Measurements from ENCODE around the gene BCAS1. TPM values are rescaled to one million over a fixed set of nuclear protein-coding genes. Genes with fewer than 3 reads are reported as not detected.
A peak's percentile ranks its signal among the peaks of the same experiment; 100 is the strongest.

BCAS1 gene
- total and polyA plus RNA-seq, 7 experiments from 2014 or later: 0.05 to 0.16 (median 0.10) TPM; not detected in 4

DNA sequence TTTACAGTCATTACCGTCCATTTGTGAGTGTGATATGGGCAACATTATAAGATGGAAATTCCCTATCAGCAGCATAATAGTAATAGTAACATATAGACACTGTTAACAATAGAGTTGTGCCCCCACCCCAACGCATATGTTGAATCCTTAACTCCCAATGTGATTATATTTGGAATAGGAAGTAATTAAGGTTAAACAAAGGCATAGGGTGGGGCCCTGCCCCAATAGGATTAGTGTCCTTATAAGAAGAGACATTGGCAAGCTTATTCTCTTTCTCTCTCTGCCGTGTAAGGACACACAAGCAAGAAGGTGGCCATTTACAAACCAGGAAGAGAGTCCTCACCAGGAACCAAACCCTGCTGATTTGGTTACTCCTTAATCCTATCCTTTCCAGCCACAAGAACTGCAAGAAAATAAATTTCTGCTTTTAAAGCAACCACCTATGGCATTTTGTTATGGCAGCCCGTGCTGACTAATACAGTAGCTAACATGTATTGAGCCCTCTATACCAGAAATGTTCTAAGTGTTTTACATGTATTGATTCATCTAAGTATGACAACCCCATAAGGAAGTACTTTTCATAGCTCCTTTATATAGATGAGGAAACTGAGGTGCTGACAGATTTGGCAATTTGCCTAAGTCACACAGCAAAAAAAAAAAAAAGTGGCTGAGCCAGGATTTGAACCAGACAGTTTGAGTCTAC, 114.2 kb downstream of the BCAS1 start:
- Mint-ChIP-seq H3K27ac (no peak overlapping the region), H3K4me3 (no peak overlapping the region), H3K4me1 (peaks cover 5 to 14% (median 9%) of the 10 kb centered on the region in 7 donors), H3K27me3 (peaks cover 0 to 30% (median 4%) of the 10 kb centered on the region in 5 donors), H3K36me3 (peaks cover 0 to 15% (median 6%) of the 10 kb centered on the region in 5 donors), H3K9me3 (peaks cover 0 to 26% (median 12%) of the 10 kb centered on the region in 11 donors)
- ChIA-PET CTCF (interaction anchor here (0.5 to 1.2 kb wide), 2 partner anchors 40 to 106 kb away, joined by 3 to 4 read pairs; no protein-coding TSS in a partner anchor), POLR2A (interaction anchor here (0.5 kb wide), 1 partner anchor 363 kb away, joined by 3 read pairs; no protein-coding TSS in a partner anchor)
- DNase-seq: no peak
- ATAC-seq: no peak
- H3K4me1 ChIP-seq (ENCODE audit: control insufficient read depth in 2 of 2, insufficient read depth in 2 of 2, low read length in 2 of 2): no peaks in the 10 kb centered on the region
- H3K9me3 ChIP-seq (ENCODE audit: control insufficient read depth in 2 of 3, low read length in 3 of 3): no peaks in the 10 kb centered on the region
- H3K27me3 ChIP-seq (ENCODE audit: control insufficient read depth in 2 of 2, insufficient read depth in 2 of 2, low read length in 2 of 2): no peaks in the 10 kb centered on the region
- no peak overlapping the region for H3K4me3 ChIP-seq (ENCODE audit: low read length)
- intact Hi-C loops (cut with micrococcal nuclease): loop anchor here in 1 of 2 donors (10.0 kb wide), 1 partner anchor 1761 kb away; the partner anchor contains the start of gene ZFP64
- no peaks in the 10 kb centered on the region for H3K36me3 ChIP-seq (ENCODE audit: control insufficient read depth in 2 of 3, insufficient read depth in 3 of 3, low read length in 3 of 3)
- H3K27ac ChIP-seq (ENCODE audit: low read depth, low read length): no peak overlapping the region

DNA sequence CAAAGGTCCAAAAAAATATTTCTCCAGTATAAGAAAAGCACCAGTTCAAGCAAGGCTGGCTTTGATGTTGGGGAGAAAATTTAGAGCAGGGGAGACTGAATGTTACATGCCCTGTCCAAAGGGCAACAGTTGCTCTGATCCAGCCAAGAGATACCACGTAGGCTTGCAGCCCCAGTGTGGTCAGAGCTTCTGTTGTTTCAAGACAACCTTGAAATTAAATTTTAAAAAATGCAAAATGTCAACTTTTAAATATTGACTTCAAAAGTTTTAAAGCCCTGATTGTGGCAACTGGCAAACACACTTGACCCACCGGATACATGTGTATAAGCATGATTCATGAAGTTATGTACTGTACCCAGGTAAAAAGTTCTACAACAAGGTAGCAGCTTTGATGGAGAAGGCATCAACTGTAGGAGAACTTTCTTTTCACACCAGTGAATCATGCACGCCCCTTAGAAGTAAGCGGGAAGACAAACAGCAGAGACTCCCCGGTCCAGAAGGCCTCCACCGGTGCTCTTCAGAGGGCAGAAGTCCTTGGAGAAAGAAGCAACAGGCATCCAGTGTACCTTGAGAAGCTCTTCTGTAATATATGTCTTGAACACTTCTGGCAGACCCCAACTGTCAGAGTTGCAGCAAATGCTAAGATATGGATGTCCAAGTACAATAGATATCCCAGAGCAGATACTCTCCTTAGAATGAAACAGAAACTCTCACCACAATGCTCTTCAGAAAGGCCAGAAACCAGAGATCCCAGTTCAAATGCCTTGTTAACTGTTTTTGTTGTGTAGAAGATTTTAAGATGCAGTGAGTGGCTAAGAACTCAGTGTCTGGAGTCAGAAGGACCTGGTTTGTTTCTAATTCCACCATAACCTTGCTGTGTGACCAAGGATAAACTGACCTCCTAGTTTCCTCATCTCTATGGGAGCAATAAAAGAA, 115.4 kb downstream of the BCAS1 start:
- intact Hi-C loops (cut with micrococcal nuclease): loop anchor here in 1 of 2 donors (10.0 kb wide), 1 partner anchor 1760 kb away; the partner anchor contains the start of gene ZFP64
- Mint-ChIP-seq H3K4me3 (no peak overlapping the region), H3K36me3 (peaks cover 0 to 15% (median 6%) of the 10 kb centered on the region in 5 donors), H3K4me1 (peaks cover 7 to 20% (median 12%) of the 10 kb centered on the region in 7 donors), H3K9me3 (peaks cover 0 to 26% (median 12%) of the 10 kb centered on the region in 11 donors), H3K27me3 (peaks cover 0 to 24% (median 0%) of the 10 kb centered on the region in 5 donors), H3K27ac (no peak overlapping the region)
- Histone ChIP-seq H3K4me3 (ENCODE audit: low read length) (no peak overlapping the region), H3K36me3 (ENCODE audit: control insufficient read depth in 2 of 3, insufficient read depth in 3 of 3, low read length in 3 of 3) (no peaks in the 10 kb centered on the region), H3K27me3 (ENCODE audit: control insufficient read depth in 2 of 2, insufficient read depth in 2 of 2, low read length in 2 of 2) (no peaks in the 10 kb centered on the region), H3K27ac (ENCODE audit: low read depth, low read length) (no peak overlapping the region), H3K4me1 (ENCODE audit: control insufficient read depth in 2 of 2, insufficient read depth in 2 of 2, low read length in 2 of 2) (peaks cover 3 to 7% of the 10 kb centered on the region in 2 donors), H3K9me3 (ENCODE audit: control insufficient read depth in 2 of 3, low read length in 3 of 3) (no peaks in the 10 kb centered on the region)
- CTCF ChIA-PET: interaction anchor here (0.7 to 1.2 kb wide), 3 partner anchors 13 to 107 kb away, joined by 3 to 5 read pairs (median 3); no protein-coding TSS in a partner anchor
- ATAC-seq: no peak
- no peak for DNase-seq
- POLR2A ChIA-PET: interaction anchor here (0.6 to 1.0 kb wide), 2 partner anchors 11 to 96 kb away, joined by 3 read pairs; no protein-coding TSS in a partner anchor

DNA sequence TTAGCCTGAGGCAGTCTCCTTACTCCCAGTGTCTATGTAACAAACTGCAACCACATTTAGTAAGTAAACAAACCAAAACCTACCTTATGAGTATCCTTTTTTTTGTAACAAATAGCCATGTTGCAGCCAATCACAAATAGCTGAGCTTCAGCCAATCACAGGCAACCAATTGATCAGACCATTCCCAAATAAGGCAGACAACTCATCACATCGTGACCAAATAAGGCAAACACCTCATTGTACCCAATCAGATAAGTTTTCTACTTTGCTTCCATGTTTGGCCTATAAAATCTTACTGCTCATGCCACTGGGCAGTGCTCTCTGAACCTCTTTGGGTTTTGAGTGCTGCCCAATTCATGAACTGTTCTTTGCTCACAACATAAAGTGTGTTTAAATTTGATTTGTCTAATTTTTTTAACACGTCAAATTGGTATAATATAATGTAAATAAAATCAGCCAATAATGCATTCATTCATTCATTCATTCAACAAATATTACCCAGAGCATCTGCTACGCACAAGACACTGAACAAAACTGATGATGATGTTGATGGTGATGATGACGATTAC, 117.8 kb downstream of the BCAS1 start:
- POLR2A ChIA-PET: no interaction called here
- no peaks in the 10 kb centered on the region for H3K27me3 ChIP-seq (ENCODE audit: control insufficient read depth in 2 of 2, insufficient read depth in 2 of 2, low read length in 2 of 2)

DNA sequence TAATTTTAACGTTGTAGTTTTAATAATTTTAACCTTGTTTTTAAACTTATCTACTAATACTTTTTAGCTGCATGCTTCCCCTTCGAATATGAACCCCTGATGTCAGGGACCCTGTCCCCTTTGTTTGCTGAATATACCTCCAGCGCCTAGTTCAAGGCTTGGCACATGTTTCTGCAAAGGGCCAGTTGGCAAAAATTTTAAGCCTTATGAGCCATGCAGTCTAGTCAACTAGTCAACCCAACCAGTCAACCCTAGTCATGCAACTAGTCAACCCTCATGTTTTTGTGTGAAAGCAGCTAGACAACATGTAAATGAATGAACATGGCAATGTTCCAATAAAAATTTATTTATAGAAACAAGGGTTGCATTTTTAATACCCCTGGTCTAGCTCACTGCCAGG, 119.8 kb downstream of the BCAS1 start:
- no peak for DNase-seq
- Mint-ChIP-seq H3K9me3 (peaks cover 0 to 26% (median 12%) of the 10 kb centered on the region in 11 donors), H3K36me3 (peaks cover 0 to 17% (median 6%) of the 10 kb centered on the region in 5 donors), H3K4me3 (peak overlapping the region in 8 of 10 donors; percentile 18 to 81 (median 75)), H3K27ac (peak overlapping the region; percentile 76 to 99 (median 97)), H3K27me3 (peaks cover 0 to 4% (median 0%) of the 10 kb centered on the region in 5 donors), H3K4me1 (peaks cover 21 to 44% (median 41%) of the 10 kb centered on the region in 7 donors)
- Histone ChIP-seq H3K4me1 (ENCODE audit: control insufficient read depth in 2 of 2, insufficient read depth in 2 of 2, low read length in 2 of 2) (peaks cover 26 to 28% of the 10 kb centered on the region in 2 donors), H3K4me3 (ENCODE audit: low read length) (no peak overlapping the region), H3K27ac (ENCODE audit: low read depth, low read length) (no peak overlapping the region), H3K9me3 (ENCODE audit: control insufficient read depth in 2 of 3, low read length in 3 of 3) (no peaks in the 10 kb centered on the region), H3K27me3 (ENCODE audit: control insufficient read depth in 2 of 2, insufficient read depth in 2 of 2, low read length in 2 of 2) (no peaks in the 10 kb centered on the region), H3K36me3 (ENCODE audit: control insufficient read depth in 2 of 3, insufficient read depth in 3 of 3, low read length in 3 of 3) (no peaks in the 10 kb centered on the region)
- ATAC-seq: no peak
- intact Hi-C loops (cut with micrococcal nuclease): loop anchor here in 1 of 2 donors (2.0 to 10.0 kb wide), 2 partner anchors 112 to 1756 kb away; partner anchors contain the start of gene ZFP64
- POLR2A ChIA-PET: interaction anchor here (0.7 to 1.4 kb wide), 4 partner anchors 8 to 368 kb away, joined by 3 to 5 read pairs (median 3); no protein-coding TSS in a partner anchor
- CTCF ChIA-PET: interaction anchor here (1.1 to 2.2 kb wide), 2 partner anchors 11 to 113 kb away, joined by 3 to 9 read pairs; no protein-coding TSS in a partner anchor

More for the DNA sequence above, 117.8 kb downstream of the BCAS1 start:
- CTCF ChIA-PET: no interaction called here
- no peak overlapping the region for H3K27ac Mint-ChIP-seq
- peaks cover 23 to 41% (median 36%) of the 10 kb centered on the region in 7 donors for H3K4me1 Mint-ChIP-seq
- intact Hi-C loops (cut with micrococcal nuclease): loop anchor here in 1 of 2 donors (10.0 kb wide), 1 partner anchor 1758 kb away; the partner anchor contains the start of gene ZFP64
- peaks cover 0 to 13% (median 0%) of the 10 kb centered on the region in 5 donors for H3K27me3 Mint-ChIP-seq
- ATAC-seq: no peak
- no peaks in the 10 kb centered on the region for H3K36me3 ChIP-seq (ENCODE audit: control insufficient read depth in 2 of 3, insufficient read depth in 3 of 3, low read length in 3 of 3)
- DNase-seq: no peak
- peaks cover 26 to 28% of the 10 kb centered on the region in 2 donors for H3K4me1 ChIP-seq (ENCODE audit: control insufficient read depth in 2 of 2, insufficient read depth in 2 of 2, low read length in 2 of 2)
- peaks cover 0 to 18% (median 6%) of the 10 kb centered on the region in 5 donors for H3K36me3 Mint-ChIP-seq
- H3K9me3 Mint-ChIP-seq: peaks cover 0 to 26% (median 12%) of the 10 kb centered on the region in 11 donors
- H3K4me3 ChIP-seq (ENCODE audit: low read length): no peak overlapping the region
- no peaks in the 10 kb centered on the region for H3K9me3 ChIP-seq (ENCODE audit: control insufficient read depth in 2 of 3, low read length in 3 of 3)
- H3K4me3 Mint-ChIP-seq: no peak overlapping the region
- H3K27ac ChIP-seq (ENCODE audit: low read depth, low read length): no peak overlapping the region

DNA sequence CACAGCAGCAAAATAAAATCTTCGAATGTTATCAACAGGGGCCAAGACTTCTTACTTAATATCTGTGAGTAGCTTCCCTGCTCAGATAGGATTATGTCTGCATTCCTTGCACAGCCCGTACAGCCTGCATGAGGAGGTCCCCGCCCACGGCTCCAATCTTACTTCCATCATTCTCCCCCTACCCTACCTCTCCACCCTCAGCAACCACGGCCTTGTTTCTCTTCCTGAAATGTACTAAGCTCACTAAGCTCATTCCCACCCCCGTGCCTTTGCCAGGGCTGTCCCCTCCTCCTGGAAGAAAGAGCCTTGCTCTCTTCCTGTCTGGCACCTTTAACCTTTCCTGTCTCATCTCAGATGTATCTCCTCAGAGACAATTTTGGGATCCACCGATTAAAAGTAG, 120.4 kb downstream of the BCAS1 start:
- DNase-seq (peak in 2 of 9 donors; percentile 22 to 29), ATAC-seq (no peak)
- Histone ChIP-seq H3K27me3 (ENCODE audit: control insufficient read depth in 2 of 2, insufficient read depth in 2 of 2, low read length in 2 of 2) (no peaks in the 10 kb centered on the region), H3K36me3 (ENCODE audit: control insufficient read depth in 2 of 3, insufficient read depth in 3 of 3, low read length in 3 of 3) (no peaks in the 10 kb centered on the region), H3K4me1 (ENCODE audit: control insufficient read depth in 2 of 2, insufficient read depth in 2 of 2, low read length in 2 of 2) (peaks cover 26 to 28% of the 10 kb centered on the region in 2 donors), H3K27ac (ENCODE audit: low read depth, low read length) (peak overlapping the region; percentile 82), H3K9me3 (ENCODE audit: control insufficient read depth in 2 of 3, low read length in 3 of 3) (no peaks in the 10 kb centered on the region), H3K4me3 (ENCODE audit: low read length) (peak overlapping the region; percentile 1)
- Mint-ChIP-seq H3K27ac (peak overlapping the region; percentile 76 to 99 (median 97)), H3K27me3 (peaks cover 0 to 2% (median 0%) of the 10 kb centered on the region in 5 donors), H3K36me3 (peaks cover 0 to 15% (median 6%) of the 10 kb centered on the region in 5 donors), H3K4me3 (peak overlapping the region; percentile 39 to 87 (median 76)), H3K4me1 (peaks cover 21 to 44% (median 37%) of the 10 kb centered on the region in 7 donors), H3K9me3 (peaks cover 0 to 23% (median 10%) of the 10 kb centered on the region in 11 donors)
- intact Hi-C loops (cut with micrococcal nuclease): loop anchor here in 1 of 2 donors (2.0 to 10.0 kb wide), 2 partner anchors 113 to 1755 kb away; partner anchors contain the start of gene ZFP64
- ChIA-PET POLR2A (interaction anchor here (0.5 to 1.4 kb wide), 10 partner anchors 9 to 1758 kb away, joined by 3 to 5 read pairs (median 3); partner anchors contain the start of gene ZFP64), CTCF (interaction anchor here (1.1 to 2.2 kb wide), 3 partner anchors 9 to 114 kb away, joined by 3 to 9 read pairs (median 3); no protein-coding TSS in a partner anchor)

Measured in naive thymus-derived CD4-positive, alpha-beta T cell (primary cell).